Esophagus muscularis mucosa (tissue), 4 donors: ENCODE data around the gene CBX5.

ENCODE experiments used
- CTCF ChIP-seq, 3 experiments: fragments of 200-600 bp in 2 of 3; fragments of 450-650 bp in 1 of 3; sonication (generic) in 2 of 3; IDR thresholded peaks; one replicate each; pipeline ENCODE4 v1.5.1; 2017 to 2019; ENCODE audit warnings: antibody characterized with exemption in 3 of 3, mild to moderate bottlenecking in 2 of 3, moderate library complexity in 1 of 3
- EP300 ChIP-seq: sonication (generic); formaldehyde crosslinking; IDR thresholded peaks from one replicate; pipeline ENCODE4 v1.6.1; 2017; ENCODE audit warnings: antibody characterized with exemption
- POLR2A ChIP-seq: fragments of 450-650 bp; IDR thresholded peaks from one replicate; pipeline ENCODE4 v1.6.1; 2017; ENCODE audit warnings: antibody characterized with exemption, moderate library complexity, mild to moderate bottlenecking, low read depth

- TF ChIP-seq CTCF (IDR thresholded peaks at IDR 0.05), result no peak
- TF ChIP-seq POLR2A, result no peak
- no peak for TF ChIP-seq EP300
These were observed 14.5 kb downstream of the CBX5 start for GRCh38 chr12:54265364-54265812.
